ENCODE data around the gene ITGA1. TPM values are rescaled to one million over a fixed set of nuclear protein-coding genes. Genes with fewer than 3 reads are reported as not detected.

Gene ITGA1
- polyA plus RNA-seq, 2 donors: 5.3 to 7.7 TPM

DNA sequence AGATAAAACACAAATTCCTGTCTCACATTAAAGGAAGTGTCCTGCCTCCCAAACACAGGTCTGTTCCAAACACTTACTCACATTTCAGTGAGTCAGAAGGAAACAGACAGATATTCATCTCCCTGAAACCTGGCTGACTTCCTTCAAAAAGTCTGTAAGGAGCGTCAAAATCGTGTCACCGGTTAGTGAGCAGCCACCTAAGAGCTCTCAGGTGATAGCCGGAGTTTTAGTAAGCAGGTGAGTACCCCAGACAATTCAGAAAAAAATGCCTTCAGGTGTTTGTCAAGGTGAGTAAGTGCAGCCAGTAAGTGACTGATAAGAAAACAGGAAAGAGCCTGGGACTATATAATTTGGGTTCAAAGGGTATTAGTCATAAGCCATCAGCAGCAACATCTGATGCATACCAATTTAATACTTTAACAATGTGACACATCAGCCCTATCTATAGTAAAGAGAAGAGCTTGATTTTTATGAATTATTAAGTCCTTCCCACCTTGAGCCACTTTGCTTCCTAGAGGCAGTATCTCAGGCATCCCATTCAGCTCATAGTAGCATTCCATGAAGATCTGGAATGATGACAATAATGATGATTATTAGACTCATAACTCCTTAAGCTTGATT, 200.1 kb downstream of the ITGA1 start:
- WGBS, 2 donors: 34 to 51% methylated on average over 4 of the region's 4 CpGs
- H3K4me1 ChIP-seq (ENCODE audit: control insufficient read depth in 2 of 2, insufficient read depth in 2 of 2, low read length in 1 of 2): no peaks in the 10 kb centered on the region
- H3K27ac ChIP-seq (ENCODE audit: low read depth in 2 of 2, low read length in 1 of 2): peak overlapping the region; percentile 61 to 78
- no peaks in the 10 kb centered on the region for H3K27me3 ChIP-seq (ENCODE audit: control insufficient read depth in 1 of 2, insufficient read depth in 2 of 2, low read length in 2 of 2)
- peak overlapping the region in 1 of 2 donors; percentile 15 for H3K4me3 ChIP-seq (ENCODE audit: low read depth in 1 of 2, low read length in 2 of 2)
- no peaks in the 10 kb centered on the region for H3K36me3 ChIP-seq (ENCODE audit: control insufficient read depth in 2 of 2, insufficient read depth in 2 of 2, low read length in 1 of 2)
- no peaks in the 10 kb centered on the region for H3K9me3 ChIP-seq (ENCODE audit: control insufficient read depth in 2 of 2, insufficient read depth in 1 of 2, low read depth in 1 of 2, low read length in 1 of 2)

- 7 to 8% methylated on average over 16 of the region's 16 CpGs for WGBS, 2 donors
- peak overlapping the region; percentile 90 for H3K27ac ChIP-seq (ENCODE audit: low read depth in 2 of 2, low read length in 1 of 2)
- peak overlapping the region; percentile 88 to 91 for H3K4me3 ChIP-seq (ENCODE audit: low read depth in 1 of 2, low read length in 2 of 2)
- no peaks in the 10 kb centered on the region for H3K4me1 ChIP-seq (ENCODE audit: control insufficient read depth in 2 of 2, insufficient read depth in 2 of 2, low read length in 1 of 2)
- H3K36me3 ChIP-seq (ENCODE audit: control insufficient read depth in 2 of 2, insufficient read depth in 2 of 2, low read length in 1 of 2): no peaks in the 10 kb centered on the region
- H3K9me3 ChIP-seq (ENCODE audit: control insufficient read depth in 2 of 2, insufficient read depth in 1 of 2, low read depth in 1 of 2, low read length in 1 of 2): no peaks in the 10 kb centered on the region
- no peaks in the 10 kb centered on the region for H3K27me3 ChIP-seq (ENCODE audit: control insufficient read depth in 1 of 2, insufficient read depth in 2 of 2, low read length in 2 of 2)
Measured at GRCh38 chr5:52988335-52989024, 200.8 kb downstream of the ITGA1 start.

GRCh38 chr5:52989025-52989780, 201.5 kb downstream of the ITGA1 start, which contains the start of gene ITGA2:
TSS of gene ITGA2 (plus strand) at chr5:52989352. CDS start at chr5:52989469, 117 bp downstream.
- no peaks in the 10 kb centered on the region for H3K27me3 ChIP-seq (ENCODE audit: control insufficient read depth in 1 of 2, insufficient read depth in 2 of 2, low read length in 2 of 2)
- peak within 1 kb of the TSS; percentile 88 to 91 for H3K4me3 ChIP-seq (ENCODE audit: low read depth in 1 of 2, low read length in 2 of 2)
- no peaks in the 10 kb centered on the region for H3K9me3 ChIP-seq (ENCODE audit: control insufficient read depth in 2 of 2, insufficient read depth in 1 of 2, low read depth in 1 of 2, low read length in 1 of 2)
- H3K27ac ChIP-seq (ENCODE audit: low read depth in 2 of 2, low read length in 1 of 2): peak within 1 kb of the TSS; percentile 90
- WGBS, 2 donors: 1% methylated on average over 49 to 64 of the region's 64 CpGs
- no peaks in the 10 kb centered on the region for H3K4me1 ChIP-seq (ENCODE audit: control insufficient read depth in 2 of 2, insufficient read depth in 2 of 2, low read length in 1 of 2)
- no peaks in the 10 kb centered on the region for H3K36me3 ChIP-seq (ENCODE audit: control insufficient read depth in 2 of 2, insufficient read depth in 2 of 2, low read length in 1 of 2)

- Histone ChIP-seq H3K4me1 (ENCODE audit: control insufficient read depth in 2 of 2, insufficient read depth in 2 of 2, low read length in 1 of 2) (no peaks in the 10 kb centered on the region), H3K27me3 (ENCODE audit: control insufficient read depth in 1 of 2, insufficient read depth in 2 of 2, low read length in 2 of 2) (no peaks in the 10 kb centered on the region), H3K27ac (ENCODE audit: low read depth in 2 of 2, low read length in 1 of 2) (peak overlapping the region; percentile 90), H3K4me3 (ENCODE audit: low read depth in 1 of 2, low read length in 2 of 2) (peak overlapping the region; percentile 88 to 91), H3K9me3 (ENCODE audit: control insufficient read depth in 2 of 2, insufficient read depth in 1 of 2, low read depth in 1 of 2, low read length in 1 of 2) (no peaks in the 10 kb centered on the region), H3K36me3 (ENCODE audit: control insufficient read depth in 2 of 2, insufficient read depth in 2 of 2, low read length in 1 of 2) (no peaks in the 10 kb centered on the region)
- 4% methylated on average over 27 of the region's 27 CpGs for WGBS, 2 donors
Measured at GRCh38 chr5:52989781-52990527, 202.2 kb downstream of the ITGA1 start.

GRCh38 chr5:52990528-52990925, 202.8 kb downstream of the ITGA1 start:
- no peaks in the 10 kb centered on the region for H3K9me3 ChIP-seq (ENCODE audit: control insufficient read depth in 2 of 2, insufficient read depth in 1 of 2, low read depth in 1 of 2, low read length in 1 of 2)
- no peak overlapping the region for H3K27ac ChIP-seq (ENCODE audit: low read depth in 2 of 2, low read length in 1 of 2)
- H3K4me1 ChIP-seq (ENCODE audit: control insufficient read depth in 2 of 2, insufficient read depth in 2 of 2, low read length in 1 of 2): no peaks in the 10 kb centered on the region
- H3K27me3 ChIP-seq (ENCODE audit: control insufficient read depth in 1 of 2, insufficient read depth in 2 of 2, low read length in 2 of 2): no peaks in the 10 kb centered on the region
- peak overlapping the region; percentile 29 to 88 for H3K4me3 ChIP-seq (ENCODE audit: low read depth in 1 of 2, low read length in 2 of 2)
- 47 to 48% methylated on average over 4 of the region's 4 CpGs for whole genome bisulfite sequencing, 2 donors
- no peaks in the 10 kb centered on the region for H3K36me3 ChIP-seq (ENCODE audit: control insufficient read depth in 2 of 2, insufficient read depth in 2 of 2, low read length in 1 of 2)

DNA sequence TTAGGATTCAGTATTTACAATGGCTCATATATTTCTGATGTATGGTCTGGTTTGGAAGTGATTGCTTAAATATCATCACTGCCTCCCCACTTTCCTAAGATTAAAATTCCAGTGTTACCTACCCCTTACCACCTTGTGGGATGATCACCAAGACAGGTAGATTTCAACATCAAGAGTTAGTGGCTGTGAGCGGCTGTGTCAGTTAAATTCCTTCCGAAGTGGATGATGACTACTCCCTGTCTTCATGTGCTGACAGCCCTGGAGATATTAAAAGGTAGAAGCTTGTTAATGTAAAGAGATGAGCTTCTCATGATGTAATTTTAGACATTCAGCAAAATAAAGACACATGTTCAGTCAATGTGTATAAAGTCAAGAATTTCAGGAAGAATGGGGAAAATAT, 205.7 kb downstream of the ITGA1 start:
- Histone ChIP-seq H3K36me3 (ENCODE audit: control insufficient read depth in 2 of 2, insufficient read depth in 2 of 2, low read length in 1 of 2) (no peaks in the 10 kb centered on the region), H3K4me3 (ENCODE audit: low read depth in 1 of 2, low read length in 2 of 2) (no peak overlapping the region), H3K4me1 (ENCODE audit: control insufficient read depth in 2 of 2, insufficient read depth in 2 of 2, low read length in 1 of 2) (no peaks in the 10 kb centered on the region), H3K9me3 (ENCODE audit: control insufficient read depth in 2 of 2, insufficient read depth in 1 of 2, low read depth in 1 of 2, low read length in 1 of 2) (no peaks in the 10 kb centered on the region), H3K27ac (ENCODE audit: low read depth in 2 of 2, low read length in 1 of 2) (no peak overlapping the region), H3K27me3 (ENCODE audit: control insufficient read depth in 1 of 2, insufficient read depth in 2 of 2, low read length in 2 of 2) (no peaks in the 10 kb centered on the region)
- 79 to 85% methylated on average over 2 of the region's 2 CpGs for WGBS, 2 donors

DNA sequence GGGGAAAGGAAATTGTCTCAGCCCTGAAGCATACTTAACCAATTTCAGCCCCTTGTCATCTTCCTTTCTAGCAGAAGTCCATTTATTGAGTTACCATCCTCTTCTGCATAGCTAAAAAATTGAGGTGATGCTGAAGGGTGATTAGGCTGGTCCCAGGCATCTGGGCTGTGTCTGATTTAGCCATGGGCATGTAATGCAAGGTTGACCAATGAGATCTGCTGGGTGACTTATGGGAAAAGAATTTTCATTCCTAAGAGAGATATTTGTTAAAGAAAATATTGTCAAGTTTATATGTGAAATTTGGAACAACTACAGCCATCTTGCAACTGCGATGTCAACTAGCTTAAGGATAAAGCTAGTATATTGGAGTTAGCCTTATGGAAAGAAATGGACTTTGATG, 206.6 kb downstream of the ITGA1 start:
- Histone ChIP-seq H3K4me1 (ENCODE audit: control insufficient read depth in 2 of 2, insufficient read depth in 2 of 2, low read length in 1 of 2) (no peaks in the 10 kb centered on the region), H3K9me3 (ENCODE audit: control insufficient read depth in 2 of 2, insufficient read depth in 1 of 2, low read depth in 1 of 2, low read length in 1 of 2) (no peaks in the 10 kb centered on the region)
- 96 to 98% methylated on average over 1 of the region's 1 CpG for WGBS, 2 donors

DNA sequence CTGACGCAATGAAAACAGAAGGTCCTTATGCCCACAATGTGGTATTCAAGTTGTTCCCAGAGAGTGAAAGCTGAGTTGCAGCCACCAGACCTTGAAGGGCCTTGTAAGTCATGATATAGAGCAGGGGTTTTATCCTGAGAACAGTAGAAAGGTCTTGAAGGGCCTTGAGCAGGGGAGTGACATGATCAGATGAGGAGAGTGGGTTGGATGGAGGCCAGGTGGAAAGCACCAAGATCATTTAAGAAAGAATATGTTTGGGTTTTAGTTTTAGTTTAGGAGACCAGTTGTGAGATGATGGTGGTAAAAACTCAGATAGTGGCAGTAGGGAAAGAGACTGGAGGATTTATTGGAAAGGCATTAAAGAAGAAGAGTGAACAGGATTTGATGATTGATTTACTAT, 207.4 kb downstream of the ITGA1 start:
- Histone ChIP-seq H3K27me3 (ENCODE audit: control insufficient read depth in 1 of 2, insufficient read depth in 2 of 2, low read length in 2 of 2) (no peaks in the 10 kb centered on the region), H3K36me3 (ENCODE audit: control insufficient read depth in 2 of 2, insufficient read depth in 2 of 2, low read length in 1 of 2) (no peaks in the 10 kb centered on the region), H3K4me1 (ENCODE audit: control insufficient read depth in 2 of 2, insufficient read depth in 2 of 2, low read length in 1 of 2) (no peaks in the 10 kb centered on the region), H3K4me3 (ENCODE audit: low read depth in 1 of 2, low read length in 2 of 2) (no peak overlapping the region), H3K9me3 (ENCODE audit: control insufficient read depth in 2 of 2, insufficient read depth in 1 of 2, low read depth in 1 of 2, low read length in 1 of 2) (no peaks in the 10 kb centered on the region), H3K27ac (ENCODE audit: low read depth in 2 of 2, low read length in 1 of 2) (no peak overlapping the region)
- WGBS, 2 donors: 94 to 97% methylated on average over 1 of the region's 1 CpG

More for the DNA sequence above, 206.6 kb downstream of the ITGA1 start:
- no peak overlapping the region for H3K4me3 ChIP-seq (ENCODE audit: low read depth in 1 of 2, low read length in 2 of 2)
- no peaks in the 10 kb centered on the region for H3K36me3 ChIP-seq (ENCODE audit: control insufficient read depth in 2 of 2, insufficient read depth in 2 of 2, low read length in 1 of 2)
- H3K27me3 ChIP-seq (ENCODE audit: control insufficient read depth in 1 of 2, insufficient read depth in 2 of 2, low read length in 2 of 2): no peaks in the 10 kb centered on the region
- H3K27ac ChIP-seq (ENCODE audit: low read depth in 2 of 2, low read length in 1 of 2): no peak overlapping the region

DNA sequence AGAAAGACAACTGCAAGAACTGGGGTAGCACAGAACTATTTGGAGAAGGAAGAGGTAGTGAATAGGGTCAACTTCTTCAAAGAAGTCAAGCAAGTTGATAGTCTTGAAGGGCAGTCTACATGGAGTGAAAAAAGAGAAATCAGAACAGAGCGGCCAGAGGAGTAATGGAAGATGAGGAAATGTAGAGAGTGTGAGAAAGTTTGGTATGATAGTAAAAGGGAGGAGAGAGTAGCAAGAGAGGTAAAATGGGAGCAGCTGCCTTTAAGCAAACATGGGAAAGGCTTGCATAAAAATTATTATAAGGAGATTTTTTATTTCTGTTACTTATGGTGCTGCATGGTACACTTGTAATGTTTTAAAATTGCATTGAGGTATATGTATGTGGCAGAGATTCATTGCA, 208.2 kb downstream of the ITGA1 start:
- H3K9me3 ChIP-seq (ENCODE audit: control insufficient read depth in 2 of 2, insufficient read depth in 1 of 2, low read depth in 1 of 2, low read length in 1 of 2): no peaks in the 10 kb centered on the region
- no peak overlapping the region for H3K27ac ChIP-seq (ENCODE audit: low read depth in 2 of 2, low read length in 1 of 2)
- no peaks in the 10 kb centered on the region for H3K36me3 ChIP-seq (ENCODE audit: control insufficient read depth in 2 of 2, insufficient read depth in 2 of 2, low read length in 1 of 2)
- no peak overlapping the region for H3K4me3 ChIP-seq (ENCODE audit: low read depth in 1 of 2, low read length in 2 of 2)
- WGBS, 2 donors: 95 to 100% methylated on average over 1 of the region's 1 CpG
- no peaks in the 10 kb centered on the region for H3K27me3 ChIP-seq (ENCODE audit: control insufficient read depth in 1 of 2, insufficient read depth in 2 of 2, low read length in 2 of 2)
- no peaks in the 10 kb centered on the region for H3K4me1 ChIP-seq (ENCODE audit: control insufficient read depth in 2 of 2, insufficient read depth in 2 of 2, low read length in 1 of 2)
